Panc1 (cell line): ENCODE results near the gene SPATA21. TPM values are rescaled to one million over a fixed set of nuclear protein-coding genes. Genes with fewer than 3 reads are reported as not detected.

Source experiments
- total RNA-seq: library from RNA; stranded (reverse); gene quantifications from one replicate; pipeline ENCODE4 v1.2.1, GENCODE V29; 2021; ENCODE audit not compliant: unreplicated experiment

The SPATA21 gene
- total RNA-seq, 1 experiment from 2014 or later = not detected

Other genes with a start within 250 kb of the SPATA21 start
- 21.6 TPM for gene ARHGEF19, start 224.8 kb downstream of the SPATA21 start, total RNA-seq
- 17.8 TPM for gene CPLANE2, start 200.2 kb downstream of the SPATA21 start, total RNA-seq
- 25.7 TPM for gene FBXO42, start 84.9 kb downstream of the SPATA21 start, total RNA-seq
- 175 TPM for gene SZRD1, start 70.2 kb downstream of the SPATA21 start, total RNA-seq
- gene NECAP2, start 3.3 kb upstream of the SPATA21 start, total RNA-seq = 56.8 TPM
- gene RNU1-1, start 76.9 kb upstream of the SPATA21 start, total RNA-seq = 1,290 TPM
- gene NBPF1, start 176.1 kb upstream of the SPATA21 start, total RNA-seq = 73.2 TPM
- gene RNU1-3, start 229.5 kb upstream of the SPATA21 start, total RNA-seq = 1,290 TPM